Testis (tissue), 2 donors: ENCODE data around the gene PDE10A.

Experiments used
- POLR2A ChIP-seq: fragments of 450-650 bp; IDR thresholded peaks from one replicate; pipeline ENCODE4 v1.6.1; 2017; ENCODE audit warnings: antibody characterized with exemption, mild to moderate bottlenecking, moderate library complexity
- TF ChIP-seq, protein P1 (sequence below), 3 experiments: fragments of 450-650 bp in 2 of 3; fragments of 200-600 bp in 1 of 3; sonication (generic) in 1 of 3; IDR thresholded peaks; one replicate each; pipeline ENCODE4 v1.5.1; 2016 to 2019; ENCODE audit warnings: antibody characterized with exemption in 3 of 3, mild to moderate bottlenecking in 2 of 3, moderate library complexity in 1 of 3

DNA sequence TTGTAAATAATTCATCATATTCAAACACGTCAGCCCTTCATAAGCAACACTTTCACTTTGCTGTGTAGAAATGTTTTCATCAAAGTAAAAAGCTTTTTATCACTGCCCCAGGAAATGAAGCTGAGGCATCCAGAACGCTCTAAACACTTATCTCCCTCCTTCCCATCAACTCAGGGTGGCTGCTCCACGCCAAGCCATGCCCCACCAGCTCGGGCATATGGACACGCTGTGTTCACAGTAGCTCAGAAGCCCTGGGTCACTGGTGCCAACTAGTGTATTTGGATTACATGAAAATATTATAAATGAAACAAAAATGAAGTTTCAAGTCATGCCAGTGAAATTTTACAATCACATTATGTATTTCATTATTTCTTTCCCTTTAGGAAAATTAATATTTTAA, 10.3 kb downstream of the PDE10A start:
- TF ChIP-seq, protein P1, sequence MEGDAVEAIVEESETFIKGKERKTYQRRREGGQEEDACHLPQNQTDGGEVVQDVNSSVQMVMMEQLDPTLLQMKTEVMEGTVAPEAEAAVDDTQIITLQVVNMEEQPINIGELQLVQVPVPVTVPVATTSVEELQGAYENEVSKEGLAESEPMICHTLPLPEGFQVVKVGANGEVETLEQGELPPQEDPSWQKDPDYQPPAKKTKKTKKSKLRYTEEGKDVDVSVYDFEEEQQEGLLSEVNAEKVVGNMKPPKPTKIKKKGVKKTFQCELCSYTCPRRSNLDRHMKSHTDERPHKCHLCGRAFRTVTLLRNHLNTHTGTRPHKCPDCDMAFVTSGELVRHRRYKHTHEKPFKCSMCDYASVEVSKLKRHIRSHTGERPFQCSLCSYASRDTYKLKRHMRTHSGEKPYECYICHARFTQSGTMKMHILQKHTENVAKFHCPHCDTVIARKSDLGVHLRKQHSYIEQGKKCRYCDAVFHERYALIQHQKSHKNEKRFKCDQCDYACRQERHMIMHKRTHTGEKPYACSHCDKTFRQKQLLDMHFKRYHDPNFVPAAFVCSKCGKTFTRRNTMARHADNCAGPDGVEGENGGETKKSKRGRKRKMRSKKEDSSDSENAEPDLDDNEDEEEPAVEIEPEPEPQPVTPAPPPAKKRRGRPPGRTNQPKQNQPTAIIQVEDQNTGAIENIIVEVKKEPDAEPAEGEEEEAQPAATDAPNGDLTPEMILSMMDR (IDR thresholded peaks at IDR 0.05), result no peak
- no peak for TF ChIP-seq POLR2A
